Measurements from ENCODE around the gene HSP90AB1.
A peak's percentile ranks its signal among the peaks of the same experiment; 100 is the strongest.

HSP90AB1 gene

GRCh38 chr6:44292661-44293365, 45.9 kb downstream of the HSP90AB1 start:
- no peak for DNase-seq

- no peak for DNase-seq
These were observed 48.2 kb downstream of the HSP90AB1 start for GRCh38 chr6:44294832-44295791.

- DNase-seq: peak; percentile 46
These were observed 50.5 kb downstream of the HSP90AB1 start for GRCh38 chr6:44297063-44298038.

DNA sequence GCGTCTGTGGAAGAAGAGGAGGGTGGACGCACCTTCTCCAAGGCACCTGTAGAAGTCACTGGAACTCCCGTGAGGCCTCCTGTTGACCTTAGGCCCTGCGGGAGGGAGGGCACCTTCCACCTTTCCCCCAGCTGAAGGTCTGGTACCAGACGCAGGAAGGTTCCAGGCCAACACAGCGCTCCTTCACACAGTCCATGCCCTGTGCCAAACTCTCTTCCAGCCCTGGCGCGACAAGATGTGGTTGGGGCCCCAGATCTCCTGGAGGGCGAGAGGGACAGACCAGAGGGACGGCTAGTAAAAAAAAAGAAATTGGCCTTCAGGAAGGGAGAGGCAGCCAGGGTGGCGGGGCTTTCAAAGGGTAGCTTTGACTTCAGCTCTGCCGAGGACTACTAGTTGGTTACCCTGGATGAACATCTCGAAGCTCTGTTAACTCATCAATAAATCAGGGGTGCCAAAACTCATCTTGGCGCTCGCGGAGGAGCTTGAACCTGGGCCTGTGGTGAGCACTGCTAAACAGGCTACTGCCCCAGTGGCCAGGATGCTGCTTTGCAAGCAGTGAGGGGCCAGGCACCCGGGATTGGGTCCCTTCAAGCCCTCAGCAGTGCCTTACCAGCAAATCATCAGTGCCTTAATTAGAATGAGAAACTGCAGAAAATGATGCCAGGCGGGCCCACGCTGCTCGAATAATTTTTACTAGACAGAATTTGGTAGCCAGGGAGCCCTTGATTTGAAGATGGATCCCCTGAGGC, 51.3 kb downstream of the HSP90AB1 start:
- DNase-seq: no peak

GRCh38 chr6:44298864-44299263, 52.0 kb downstream of the HSP90AB1 start:
- DNase-seq: no peak

DNA sequence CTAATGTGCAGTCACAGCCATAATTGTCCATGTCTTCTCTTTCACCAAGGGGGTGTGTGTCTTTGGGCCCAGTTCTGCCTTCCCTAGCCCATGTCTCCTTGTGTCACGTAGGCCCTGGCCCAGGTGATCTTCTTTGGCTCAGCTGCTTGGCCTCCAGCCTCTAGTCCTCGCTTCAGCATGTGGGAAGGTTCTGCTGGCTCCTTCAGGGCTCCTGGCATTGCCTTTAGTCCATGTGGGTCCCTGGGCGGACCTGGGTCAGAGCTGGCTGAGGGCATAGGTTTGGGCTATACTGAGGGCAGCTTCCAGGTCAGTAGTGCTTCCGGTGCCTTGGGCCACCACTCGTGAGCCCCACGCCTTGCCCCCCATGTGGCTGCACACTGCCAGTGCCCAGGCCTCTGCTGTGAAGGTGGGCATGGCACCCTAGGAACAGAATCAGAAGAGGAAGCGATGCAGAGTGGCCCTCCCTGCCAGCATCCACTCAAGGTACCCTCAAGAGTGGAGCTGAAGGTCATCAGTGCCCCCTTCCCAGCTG, 53.5 kb downstream of the HSP90AB1 start:
- no peak for DNase-seq

GRCh38 chr6:44301106-44301505, 54.2 kb downstream of the HSP90AB1 start:
- DNase-seq: no peak

GRCh38 chr6:44301782-44302564, 55.1 kb downstream of the HSP90AB1 start:
- no peak for DNase-seq

DNA sequence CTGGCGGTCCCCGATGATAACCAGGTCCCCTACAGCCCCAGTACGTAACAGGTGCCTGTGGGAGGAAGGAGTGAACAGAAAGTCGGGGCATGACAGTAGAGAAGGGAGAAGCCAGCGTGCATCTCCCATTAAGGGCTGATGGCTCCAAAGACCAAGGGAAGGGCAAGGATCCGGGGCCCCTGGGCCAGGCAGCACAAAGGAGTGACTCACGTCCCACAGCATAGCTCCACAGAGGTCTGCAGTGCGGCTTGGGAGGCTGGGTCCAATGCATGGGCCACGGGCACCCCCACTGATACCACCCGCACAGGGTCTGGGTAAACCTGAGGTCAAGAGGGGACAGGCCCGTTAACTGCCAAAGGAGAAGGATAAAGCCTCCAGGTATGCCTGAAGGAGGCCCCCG, 56.0 kb downstream of the HSP90AB1 start:
- no peak for DNase-seq
